Measurements from ENCODE around the gene PTPDC1. TPM values are rescaled to one million over a fixed set of nuclear protein-coding genes. Genes with fewer than 3 reads are reported as not detected.

Gene PTPDC1
- total and polyA plus RNA-seq, 9 of the 15 experiments (the other 6 are each of a cell fraction or from before 2014, with no cell fraction given) = 1.1 to 8.1 (median 5.7) TPM

DNA sequence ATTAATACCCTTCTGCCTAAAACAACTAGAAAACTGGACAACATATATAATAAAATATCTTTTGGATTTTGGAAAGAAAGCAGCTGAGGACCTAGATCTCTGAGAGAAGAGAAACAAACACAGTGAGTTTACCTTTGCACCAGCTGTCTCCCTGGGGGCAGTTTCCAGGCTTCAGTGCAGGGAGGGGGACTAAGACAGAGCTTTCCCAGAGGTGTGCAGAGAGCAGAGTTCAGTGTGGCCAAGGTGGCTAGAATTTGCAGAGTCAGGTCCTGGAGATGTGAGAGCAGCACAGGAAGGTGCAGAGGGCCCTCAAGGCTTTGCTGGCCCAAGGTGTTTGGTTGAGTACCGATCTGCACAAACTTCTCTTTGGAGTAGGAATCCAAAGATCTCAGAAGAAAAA, 26.3 kb upstream of the PTPDC1 start:
- intact Hi-C loops (cut with micrococcal nuclease) = no loop called here
- no peaks in the 10 kb centered on the region for H4K20me1 ChIP-seq (replicated peaks; ENCODE audit: control insufficient read depth, insufficient read depth, low read length)
- H3K79me2 ChIP-seq (ENCODE audit: control insufficient read depth, insufficient read depth, low read length) = no peaks in the 10 kb centered on the region
- H3K4me1 ChIP-seq (replicated peaks in 1 of 2; ENCODE audit: control insufficient read depth in 2 of 2, insufficient read depth in 2 of 2, low read length in 2 of 2) = no peaks in the 10 kb centered on the region
- no peak for FAIRE-seq
- H3K36me3 ChIP-seq (ENCODE audit: control insufficient read depth, insufficient read depth, low read length) = no peaks in the 10 kb centered on the region
- H2AFZ ChIP-seq (ENCODE audit: low read depth, low read length) = no peak overlapping the region
- ChIA-PET CTCF (ENCODE audit: low intra/inter-chr PET ratio) (interaction anchor here (0.6 kb wide), 1 partner anchor 479 kb away, joined by 3 read pairs; no protein-coding TSS in a partner anchor), POLR2A (no interaction called here)
- TF ChIP-seq, protein P1, sequence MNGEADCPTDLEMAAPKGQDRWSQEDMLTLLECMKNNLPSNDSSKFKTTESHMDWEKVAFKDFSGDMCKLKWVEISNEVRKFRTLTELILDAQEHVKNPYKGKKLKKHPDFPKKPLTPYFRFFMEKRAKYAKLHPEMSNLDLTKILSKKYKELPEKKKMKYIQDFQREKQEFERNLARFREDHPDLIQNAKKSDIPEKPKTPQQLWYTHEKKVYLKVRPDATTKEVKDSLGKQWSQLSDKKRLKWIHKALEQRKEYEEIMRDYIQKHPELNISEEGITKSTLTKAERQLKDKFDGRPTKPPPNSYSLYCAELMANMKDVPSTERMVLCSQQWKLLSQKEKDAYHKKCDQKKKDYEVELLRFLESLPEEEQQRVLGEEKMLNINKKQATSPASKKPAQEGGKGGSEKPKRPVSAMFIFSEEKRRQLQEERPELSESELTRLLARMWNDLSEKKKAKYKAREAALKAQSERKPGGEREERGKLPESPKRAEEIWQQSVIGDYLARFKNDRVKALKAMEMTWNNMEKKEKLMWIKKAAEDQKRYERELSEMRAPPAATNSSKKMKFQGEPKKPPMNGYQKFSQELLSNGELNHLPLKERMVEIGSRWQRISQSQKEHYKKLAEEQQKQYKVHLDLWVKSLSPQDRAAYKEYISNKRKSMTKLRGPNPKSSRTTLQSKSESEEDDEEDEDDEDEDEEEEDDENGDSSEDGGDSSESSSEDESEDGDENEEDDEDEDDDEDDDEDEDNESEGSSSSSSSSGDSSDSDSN (IDR thresholded peaks at IDR 0.05; ENCODE audit: borderline replicate concordance in 1 of 2, low read depth in 2 of 2, low read length in 2 of 2) = no peak
- TF ChIP-seq RNF2 (IDR thresholded peaks at IDR 0.05) (no peak), KLF13 (tag; IDR thresholded peaks at IDR 0.05; ENCODE audit: borderline replicate concordance, low read depth) (no peak), L3MBTL2 (IDR thresholded peaks at IDR 0.05) (no peak), WHSC1 (IDR thresholded peaks at IDR 0.05; ENCODE audit: low read length) (no peak), EGR1 (conservative IDR thresholded peaks at IDR 0.05) (no peak), SRSF7 (optimal IDR thresholded peaks at IDR 0.05; ENCODE audit: low read depth, low read length) (no peak)
- H3K4me3 ChIP-seq = no peak overlapping the region
- DNase-seq (ENCODE audit: extremely low read depth in 1 of 4, low spot score in 3 of 4) = no peak
- in situ Hi-C loops (cut with MboI) = no loop called here
- no peak overlapping the region for H3K9ac ChIP-seq (ENCODE audit: insufficient read depth in 1 of 2, low read depth in 2 of 2, low read length in 2 of 2)
- no peaks in the 10 kb centered on the region for H3K27me3 ChIP-seq (ENCODE audit: control insufficient read depth in 2 of 2, insufficient read depth in 2 of 2, low read length in 2 of 2)
- no TSS peak for BruUV-seq (replicated peaks)
- H3K4me2 ChIP-seq (ENCODE audit: insufficient read depth, low read length) = no peak overlapping the region
- H3K27ac ChIP-seq (ENCODE audit: extremely low read depth, low read depth, low read length) = no peak overlapping the region
- ATAC-seq = no peak
- 0 out of 2 replicates have a peak, but pooled peaks cover 2% of the 10 kb centered on the region for H3K9me3 ChIP-seq (replicated peaks; ENCODE audit: control insufficient read depth, insufficient read depth, low read depth, low read length)
- H3K9me1 ChIP-seq (ENCODE audit: control insufficient read depth, insufficient read depth, low read length) = no peaks in the 10 kb centered on the region
- 100% methylated on average over 1 of the region's 1 CpG for WGBS (ENCODE audit: insufficient coverage, low coverage, missing lambda C conversion rate)

All from K562 (cell line).